ENCODE data around the gene ZNF341. TPM values are rescaled to one million over a fixed set of nuclear protein-coding genes. Genes with fewer than 3 reads are reported as not detected.

The ZNF341 gene
- total RNA-seq, 4 donors from 2014 or later, result 4.6 to 7.6 (median 5.8) TPM

DNA sequence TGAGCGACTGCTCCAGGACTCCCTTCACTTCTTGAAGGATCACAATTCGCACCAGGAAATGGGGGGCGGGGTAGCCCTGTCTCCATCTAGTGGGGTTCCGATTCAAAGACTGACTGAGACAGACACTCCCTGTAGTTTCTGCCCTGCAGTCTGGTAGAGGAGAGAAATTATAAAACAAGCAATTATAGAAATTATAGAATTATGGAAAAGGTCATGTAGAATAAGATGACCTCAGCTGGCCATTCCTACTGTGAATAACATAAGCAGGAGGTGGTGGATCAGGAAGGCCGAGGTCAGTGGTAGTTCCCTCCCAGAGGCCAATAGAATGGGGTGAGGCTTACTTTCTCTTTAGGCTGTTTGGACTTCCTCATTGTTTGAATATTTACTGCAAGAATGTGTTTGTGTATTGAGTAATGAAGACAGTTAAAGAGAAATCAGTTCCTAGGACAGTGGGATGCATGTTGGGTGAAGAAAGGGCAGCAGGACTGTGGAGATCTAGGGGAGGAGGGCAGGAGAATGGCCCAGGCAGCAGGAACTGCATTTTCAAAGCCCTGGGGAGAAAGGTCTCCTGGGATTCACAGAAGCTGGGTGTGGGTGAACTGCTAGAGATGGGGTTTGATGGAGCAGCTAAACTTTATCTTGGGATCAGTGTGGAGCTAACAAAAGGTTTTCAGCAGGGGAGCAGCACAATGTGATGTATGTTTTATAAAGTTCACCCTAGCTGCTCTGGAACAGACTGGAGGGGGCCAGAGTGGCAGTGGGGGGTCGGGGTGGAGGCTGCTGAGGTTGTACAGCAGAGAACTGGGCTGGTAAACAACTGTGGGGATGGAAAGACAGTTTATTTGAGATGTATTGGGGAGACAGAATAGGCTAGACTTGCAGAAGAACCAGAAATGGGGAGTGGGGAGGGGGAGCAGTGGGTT lies 2.1 kb downstream of the ZNF341 start:
- H3K27me3 ChIP-seq, result no peaks in the 10 kb centered on the region
- H3K4me3 ChIP-seq, result no peak overlapping the region
- peaks cover 30% of the 10 kb centered on the region for H3K4me1 ChIP-seq
- H3K9me3 ChIP-seq, result peaks cover 17% of the 10 kb centered on the region
- WGBS, result 57% methylated on average over 6 of the region's 6 CpGs
- H3K27ac ChIP-seq, result peak overlapping the region; percentile 74
- no peaks in the 10 kb centered on the region for H3K36me3 ChIP-seq
- no peak for TF ChIP-seq EP300 (IDR thresholded peaks at IDR 0.05)
- TF ChIP-seq, protein P1, sequence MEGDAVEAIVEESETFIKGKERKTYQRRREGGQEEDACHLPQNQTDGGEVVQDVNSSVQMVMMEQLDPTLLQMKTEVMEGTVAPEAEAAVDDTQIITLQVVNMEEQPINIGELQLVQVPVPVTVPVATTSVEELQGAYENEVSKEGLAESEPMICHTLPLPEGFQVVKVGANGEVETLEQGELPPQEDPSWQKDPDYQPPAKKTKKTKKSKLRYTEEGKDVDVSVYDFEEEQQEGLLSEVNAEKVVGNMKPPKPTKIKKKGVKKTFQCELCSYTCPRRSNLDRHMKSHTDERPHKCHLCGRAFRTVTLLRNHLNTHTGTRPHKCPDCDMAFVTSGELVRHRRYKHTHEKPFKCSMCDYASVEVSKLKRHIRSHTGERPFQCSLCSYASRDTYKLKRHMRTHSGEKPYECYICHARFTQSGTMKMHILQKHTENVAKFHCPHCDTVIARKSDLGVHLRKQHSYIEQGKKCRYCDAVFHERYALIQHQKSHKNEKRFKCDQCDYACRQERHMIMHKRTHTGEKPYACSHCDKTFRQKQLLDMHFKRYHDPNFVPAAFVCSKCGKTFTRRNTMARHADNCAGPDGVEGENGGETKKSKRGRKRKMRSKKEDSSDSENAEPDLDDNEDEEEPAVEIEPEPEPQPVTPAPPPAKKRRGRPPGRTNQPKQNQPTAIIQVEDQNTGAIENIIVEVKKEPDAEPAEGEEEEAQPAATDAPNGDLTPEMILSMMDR (IDR thresholded peaks at IDR 0.05), result no peak
- no peak for TF ChIP-seq POLR2AphosphoS5 (IDR thresholded peaks at IDR 0.05)
- TF ChIP-seq POLR2A (IDR thresholded peaks at IDR 0.05), result no peak
- DNase-seq (ENCODE audit: low spot score in 2 of 2), result no peak

DNA sequence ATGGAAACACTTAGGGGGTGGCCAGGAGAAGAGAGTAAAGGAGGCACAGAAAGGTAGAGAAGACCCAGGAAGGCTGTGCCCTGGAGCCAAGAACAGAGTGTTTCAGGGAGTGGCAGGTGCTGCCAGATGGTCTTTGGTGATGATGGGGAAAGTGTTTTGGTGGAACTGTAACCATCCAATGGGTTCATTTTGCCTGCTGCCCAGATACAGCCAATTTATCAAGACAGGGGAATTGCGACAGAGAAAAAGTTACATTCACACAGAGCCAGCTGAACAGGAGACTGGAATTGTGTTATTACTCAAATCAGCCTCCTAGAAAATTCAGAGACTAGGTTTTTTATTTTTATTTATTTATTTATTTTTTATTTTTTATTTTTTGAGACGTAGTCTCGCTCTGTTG lies 5.2 kb downstream of the ZNF341 start:
- no peak for DNase-seq (ENCODE audit: low spot score in 2 of 2)
- no peak overlapping the region for H3K27ac ChIP-seq
- H3K27me3 ChIP-seq, result no peaks in the 10 kb centered on the region
- over 99% methylated on average over 3 of the region's 3 CpGs for WGBS
- no peaks in the 10 kb centered on the region for H3K36me3 ChIP-seq
- TF ChIP-seq EP300 (IDR thresholded peaks at IDR 0.05) (no peak), POLR2A (IDR thresholded peaks at IDR 0.05) (no peak), POLR2AphosphoS5 (IDR thresholded peaks at IDR 0.05) (no peak)
- TF ChIP-seq, protein P1 (IDR thresholded peaks at IDR 0.05), result no peak
- peaks cover 24% of the 10 kb centered on the region for H3K4me1 ChIP-seq
- peaks cover 17% of the 10 kb centered on the region for H3K9me3 ChIP-seq
- H3K4me3 ChIP-seq, result no peak overlapping the region

DNA sequence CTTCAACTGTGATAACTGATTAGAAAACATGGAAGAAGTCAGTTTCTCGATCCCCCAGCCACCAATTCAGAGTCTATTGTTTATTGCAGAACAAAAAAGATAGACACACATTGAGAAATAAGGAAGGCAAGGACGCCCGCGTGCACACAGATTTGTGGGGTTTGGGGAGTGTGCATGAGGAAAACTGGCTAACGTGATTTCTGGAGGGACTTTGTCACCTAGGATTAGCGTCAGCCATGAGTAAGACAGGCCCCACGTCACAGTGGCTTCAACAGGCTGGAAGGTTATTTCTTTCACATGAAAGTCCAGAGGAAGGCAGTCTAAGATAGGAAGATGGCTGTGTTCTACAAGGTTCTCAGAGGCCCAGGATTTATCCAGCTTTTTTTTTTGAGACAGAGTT lies 7.7 kb downstream of the ZNF341 start:
- no peak overlapping the region for H3K27ac ChIP-seq
- no peak for TF ChIP-seq POLR2AphosphoS5 (IDR thresholded peaks at IDR 0.05)
- TF ChIP-seq EP300 (IDR thresholded peaks at IDR 0.05), result no peak
- TF ChIP-seq POLR2A (IDR thresholded peaks at IDR 0.05), result no peak
- TF ChIP-seq, protein P1 (IDR thresholded peaks at IDR 0.05), result no peak
- H3K36me3 ChIP-seq, result no peaks in the 10 kb centered on the region
- 90% methylated on average over 7 of the region's 7 CpGs for WGBS
- H3K4me3 ChIP-seq, result no peak overlapping the region
- no peak for DNase-seq (ENCODE audit: low spot score in 2 of 2)
- H3K27me3 ChIP-seq, result no peaks in the 10 kb centered on the region
- peaks cover 17% of the 10 kb centered on the region for H3K9me3 ChIP-seq
- H3K4me1 ChIP-seq, result peaks cover under 1% of the 10 kb centered on the region

DNA sequence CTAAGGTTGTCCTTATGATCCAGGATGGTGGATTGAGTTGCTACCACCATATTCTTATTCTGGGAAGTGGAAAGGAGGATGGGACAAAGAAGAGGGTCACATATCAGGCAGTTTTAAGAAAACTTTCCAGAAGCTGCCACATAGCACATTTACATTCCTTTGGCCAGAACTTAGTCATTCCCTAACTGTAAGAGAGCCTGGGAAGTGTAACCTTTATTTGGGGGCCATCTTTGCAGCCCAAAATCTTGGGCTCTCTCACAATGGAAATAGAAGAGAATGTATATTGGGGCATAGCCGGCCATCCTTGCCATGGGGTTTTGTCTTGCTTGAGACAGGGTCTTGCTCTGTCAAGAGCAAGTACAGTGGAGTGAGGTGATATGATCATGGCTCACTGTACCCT lies 8.4 kb downstream of the ZNF341 start:
- 100% methylated on average over 1 of the region's 1 CpG for WGBS
- no peak for DNase-seq (ENCODE audit: low spot score in 2 of 2)
- no peaks in the 10 kb centered on the region for H3K27me3 ChIP-seq
- no peaks in the 10 kb centered on the region for H3K4me1 ChIP-seq
- H3K36me3 ChIP-seq, result peaks cover 6% of the 10 kb centered on the region
- no peak overlapping the region for H3K27ac ChIP-seq
- H3K4me3 ChIP-seq, result no peak overlapping the region
- peaks cover 17% of the 10 kb centered on the region for H3K9me3 ChIP-seq
- no peak for TF ChIP-seq POLR2A (IDR thresholded peaks at IDR 0.05)
- TF ChIP-seq, protein P1 (IDR thresholded peaks at IDR 0.05), result no peak
- no peak for TF ChIP-seq EP300 (IDR thresholded peaks at IDR 0.05)
- TF ChIP-seq POLR2AphosphoS5 (IDR thresholded peaks at IDR 0.05), result no peak

DNA sequence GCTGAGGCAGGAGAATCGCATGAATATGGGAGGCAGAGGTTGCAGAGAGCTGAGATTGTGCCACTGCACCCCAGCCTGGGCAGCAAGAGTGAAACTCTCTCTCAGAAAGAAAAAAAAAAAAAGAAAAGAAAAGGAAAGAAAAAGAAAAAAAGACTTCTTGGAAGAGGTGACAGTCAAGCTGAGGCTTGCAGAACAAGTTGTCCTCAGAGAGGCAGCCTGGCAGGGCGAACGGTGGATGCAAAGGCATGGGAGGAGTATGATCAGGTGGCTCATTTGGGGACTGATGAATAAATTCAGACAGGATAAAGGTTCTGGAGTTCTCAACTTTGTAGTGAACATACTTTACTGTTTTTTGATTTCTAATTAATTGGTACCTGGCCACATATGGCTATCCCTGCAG lies 12.4 kb downstream of the ZNF341 start:
- H3K4me3 ChIP-seq, result no peak overlapping the region
- no peak for TF ChIP-seq EP300 (IDR thresholded peaks at IDR 0.05)
- TF ChIP-seq, protein P1 (IDR thresholded peaks at IDR 0.05), result no peak
- TF ChIP-seq POLR2AphosphoS5 (IDR thresholded peaks at IDR 0.05), result no peak
- no peak for TF ChIP-seq POLR2A (IDR thresholded peaks at IDR 0.05)
- 60% methylated on average over 3 of the region's 3 CpGs for WGBS
- no peak overlapping the region for H3K27ac ChIP-seq
- H3K36me3 ChIP-seq, result peaks cover 19% of the 10 kb centered on the region
- no peaks in the 10 kb centered on the region for H3K9me3 ChIP-seq
- DNase-seq (ENCODE audit: low spot score in 2 of 2), result no peak
- no peaks in the 10 kb centered on the region for H3K27me3 ChIP-seq
- no peaks in the 10 kb centered on the region for H3K4me1 ChIP-seq
